IPS-18c (cell line): ENCODE results near the gene BMS1.
"Not testable (repeated sequence)": the region's sequence is repeated elsewhere in the genome, so short reads cannot be mapped to it uniquely, and the experiment has no call there.

Source experiments
- H3K4me3 ChIP-seq: 2 replicates; pipeline ENCODE4 v1.7.0; 2013; ENCODE audit warnings: low read depth, mild to moderate bottlenecking, low read length, moderate library complexity; ENCODE audit not compliant: insufficient read depth
- H3K9me3 ChIP-seq: one replicate; pipeline ENCODE4 v1.6.1; 2013; ENCODE audit warnings: mild to moderate bottlenecking, low read length, moderate library complexity; ENCODE audit not compliant: control insufficient read depth, insufficient read depth

The BMS1 gene

DNA sequence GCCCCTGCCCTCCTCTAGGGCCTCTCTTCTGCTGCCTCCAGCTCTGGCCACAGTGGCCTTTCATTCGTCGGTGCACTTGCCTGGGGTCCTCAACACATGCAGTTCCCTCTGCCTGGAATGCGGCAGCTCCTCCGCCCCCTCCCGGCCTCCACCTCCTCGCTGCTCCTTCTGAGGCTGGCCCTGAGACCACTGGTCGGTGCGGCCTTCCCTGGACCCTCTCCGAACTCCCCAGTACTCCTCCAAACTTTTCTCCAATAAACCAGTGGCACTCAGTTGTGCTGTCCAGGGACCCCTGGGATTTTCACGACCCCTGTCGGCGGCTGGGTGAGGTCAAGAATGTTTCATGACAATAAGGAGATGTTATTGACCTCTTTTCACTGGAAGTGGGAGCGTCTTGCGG is 53.5 kb downstream of the BMS1 start:
- Histone ChIP-seq H3K4me3 (no peak overlapping the region), H3K9me3 (no peaks in the 10 kb centered on the region)

DNA sequence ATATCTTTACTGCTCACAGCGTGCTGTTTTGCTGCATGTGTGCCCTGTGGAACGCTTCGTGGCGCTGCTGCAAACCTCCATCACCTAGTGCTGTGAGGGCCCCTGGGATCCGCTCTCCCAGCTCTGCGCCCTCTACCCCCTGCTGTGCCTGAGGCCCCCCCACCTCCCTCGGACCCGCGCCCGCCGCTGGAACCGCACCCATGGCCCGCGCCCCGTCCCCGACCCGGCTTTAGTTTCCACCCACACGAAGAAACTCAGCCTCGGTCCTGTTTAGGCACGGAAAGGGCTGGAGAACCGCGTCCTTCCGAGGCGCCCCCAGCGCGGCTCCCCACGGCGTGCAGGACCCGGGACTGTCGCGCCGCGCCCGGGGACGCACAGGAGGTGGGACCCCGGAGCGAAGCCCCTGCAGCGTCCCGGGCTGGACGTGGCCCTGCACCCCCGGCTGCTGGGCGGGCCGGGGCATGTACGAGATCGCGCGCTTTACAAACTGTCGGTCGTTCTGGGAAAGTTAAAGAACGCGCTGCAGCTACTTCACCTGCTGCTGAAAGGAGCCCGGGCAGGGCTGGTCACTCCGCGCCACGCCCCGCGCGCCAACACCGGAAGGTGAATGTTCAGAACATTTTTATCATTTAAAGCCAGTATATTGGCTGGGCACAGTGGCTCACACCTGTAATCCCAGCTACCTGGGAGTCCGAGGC is 54.3 kb downstream of the BMS1 start:
- no peaks in the 10 kb centered on the region for H3K9me3 ChIP-seq
- H3K4me3 ChIP-seq, result peak overlapping the region; percentile 34

DNA sequence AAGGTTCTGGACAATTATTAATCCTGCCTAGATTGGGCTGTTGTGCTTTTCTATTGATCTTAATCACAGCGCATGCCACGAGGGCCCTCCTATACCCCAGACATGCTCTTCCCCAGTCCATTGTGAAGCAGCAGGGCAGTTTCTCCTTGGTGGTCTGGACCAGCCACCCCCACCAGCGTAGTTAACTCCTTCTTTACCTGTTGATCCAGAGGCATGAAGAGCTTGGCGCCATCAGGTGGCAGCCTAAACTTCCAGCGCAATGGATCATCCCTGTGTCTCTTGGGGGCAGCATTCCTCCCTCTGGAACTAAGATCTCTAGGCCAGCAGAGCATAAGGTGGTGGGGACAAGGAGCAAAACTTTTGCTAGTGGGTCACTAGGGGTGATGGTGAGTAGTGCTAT is 62.2 kb downstream of the BMS1 start:
- H3K4me3 ChIP-seq, H3K9me3 ChIP-seq: not testable (repeated sequence)

DNA sequence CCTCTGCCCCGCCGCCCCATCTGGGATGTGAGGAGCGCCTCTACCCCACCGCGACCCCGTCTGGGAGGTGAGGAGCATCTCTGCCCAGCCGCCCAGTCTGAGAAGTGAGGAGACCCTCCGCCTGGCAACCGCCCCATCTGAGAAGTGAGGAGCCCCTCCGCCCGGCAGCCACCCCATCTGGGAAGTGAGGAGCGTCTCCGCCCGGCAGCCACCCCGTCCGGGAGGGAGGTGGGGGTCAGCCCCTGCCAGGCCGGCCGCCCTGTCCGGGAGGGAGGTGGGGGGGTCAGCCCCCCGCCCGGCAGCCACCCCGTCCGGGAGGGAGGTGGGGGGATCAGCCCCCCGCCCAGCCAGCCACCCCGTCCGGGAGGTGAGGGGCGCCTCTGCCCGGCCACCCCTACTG is 64.7 kb downstream of the BMS1 start:
- H3K4me3 ChIP-seq, H3K9me3 ChIP-seq: not testable (repeated sequence)

DNA sequence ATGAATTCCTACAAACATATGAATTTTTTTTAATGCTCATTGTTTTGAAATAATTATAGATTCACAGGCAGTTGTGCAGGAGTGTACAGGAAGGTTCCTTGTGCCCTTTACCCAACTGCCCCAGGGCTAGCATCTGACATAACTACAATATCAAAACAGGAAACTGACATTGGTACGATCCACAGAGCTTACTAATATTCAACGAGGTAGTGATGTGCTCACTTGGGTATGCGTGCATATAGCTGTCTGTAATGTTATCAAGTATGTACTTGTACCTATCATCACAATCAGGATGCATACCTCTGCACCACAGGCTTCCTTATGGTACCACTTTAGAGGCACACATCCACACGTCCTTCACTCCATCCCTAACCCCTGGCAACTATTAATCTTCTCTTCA is 68.3 kb downstream of the BMS1 start:
- H3K9me3 ChIP-seq, result no peaks in the 10 kb centered on the region

DNA sequence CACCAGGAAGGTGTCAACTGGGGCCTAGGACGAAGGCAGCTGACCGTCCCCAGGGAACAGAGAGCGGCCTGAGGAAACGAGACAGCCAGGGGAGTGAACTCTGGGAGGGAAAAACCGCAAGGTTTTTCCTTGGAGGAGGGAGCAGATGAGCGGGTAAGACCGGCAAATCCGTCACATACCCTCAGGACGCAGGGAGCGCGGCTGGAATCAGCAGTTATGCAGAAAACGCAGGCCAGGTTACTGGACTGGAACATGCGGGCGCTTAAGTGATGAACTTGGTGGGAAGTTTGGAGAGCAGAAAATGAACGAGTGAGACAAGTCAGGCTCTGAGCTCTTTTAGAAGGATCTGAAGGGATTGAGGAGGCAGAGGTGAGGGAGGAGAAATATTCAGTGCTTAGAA is 76.7 kb downstream of the BMS1 start:
- H3K9me3 ChIP-seq, result no peaks in the 10 kb centered on the region

More for the DNA sequence above, 68.3 kb downstream of the BMS1 start:
- H3K4me3 ChIP-seq, result no peak overlapping the region

DNA sequence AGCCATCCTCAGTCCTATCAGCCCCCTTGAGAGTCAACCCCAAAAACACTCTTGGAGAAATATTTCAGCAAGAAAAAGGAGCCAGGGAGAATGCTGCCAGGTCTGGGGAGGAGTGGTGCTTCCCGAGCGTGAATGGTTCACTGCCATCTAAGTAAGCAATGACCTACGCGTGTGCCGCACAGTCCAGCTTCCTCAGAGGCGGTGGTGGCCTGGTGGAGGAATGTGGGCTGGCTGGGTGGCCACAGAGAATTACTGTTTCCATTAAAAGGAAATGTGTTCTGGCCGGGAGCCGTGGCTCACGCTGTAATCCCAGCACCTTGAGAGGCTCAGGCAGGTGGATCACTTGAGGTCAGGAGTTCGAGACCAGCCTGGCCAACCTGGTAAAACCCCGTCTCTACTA is 77.4 kb downstream of the BMS1 start:
- H3K9me3 ChIP-seq, H3K4me3 ChIP-seq: not testable (repeated sequence)

More for the DNA sequence above, 76.7 kb downstream of the BMS1 start:
- no peak overlapping the region for H3K4me3 ChIP-seq

DNA sequence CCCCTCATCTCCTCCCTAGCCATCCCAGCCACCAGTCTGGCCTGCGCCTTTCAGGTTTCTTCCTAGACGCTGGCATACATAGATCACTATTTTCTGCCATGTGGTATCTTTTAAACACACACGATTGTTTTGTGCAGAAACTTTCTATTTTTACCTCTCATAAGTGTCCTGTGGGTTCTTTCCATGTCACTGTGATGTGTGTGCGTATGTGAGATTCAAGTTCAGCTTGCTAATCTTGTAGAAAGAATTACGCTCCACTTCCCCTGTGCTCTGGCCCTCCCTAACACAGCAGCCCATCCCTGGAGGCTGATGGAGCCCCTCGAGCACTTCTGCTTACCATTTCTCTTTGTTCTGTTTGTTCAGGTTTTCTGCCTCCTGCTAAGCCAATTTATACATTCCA is 80.2 kb downstream of the BMS1 start:
- not testable (repeated sequence) for H3K4me3 ChIP-seq, H3K9me3 ChIP-seq

DNA sequence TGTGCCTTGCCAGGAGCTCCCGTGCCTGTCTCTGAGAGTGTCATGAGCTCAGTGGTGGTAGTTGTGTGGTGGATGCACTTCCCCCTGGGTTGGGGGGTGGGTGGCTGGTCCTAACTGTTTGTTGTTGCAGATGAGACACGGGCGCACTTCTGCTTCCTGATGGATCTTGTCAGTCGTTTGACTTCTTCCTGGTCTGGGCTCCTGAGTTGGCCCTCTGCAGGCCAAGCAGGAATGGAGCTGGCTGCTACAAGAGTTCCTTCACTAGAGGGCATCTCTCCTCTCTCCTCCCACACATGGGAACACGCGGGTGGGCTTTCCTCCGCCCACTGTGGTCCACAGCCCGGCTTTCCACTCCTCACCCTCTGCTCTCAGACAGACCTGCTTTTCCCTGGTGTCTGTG is 82.0 kb downstream of the BMS1 start:
- H3K9me3 ChIP-seq, result peaks cover 2% of the 10 kb centered on the region
- no peak overlapping the region for H3K4me3 ChIP-seq

DNA sequence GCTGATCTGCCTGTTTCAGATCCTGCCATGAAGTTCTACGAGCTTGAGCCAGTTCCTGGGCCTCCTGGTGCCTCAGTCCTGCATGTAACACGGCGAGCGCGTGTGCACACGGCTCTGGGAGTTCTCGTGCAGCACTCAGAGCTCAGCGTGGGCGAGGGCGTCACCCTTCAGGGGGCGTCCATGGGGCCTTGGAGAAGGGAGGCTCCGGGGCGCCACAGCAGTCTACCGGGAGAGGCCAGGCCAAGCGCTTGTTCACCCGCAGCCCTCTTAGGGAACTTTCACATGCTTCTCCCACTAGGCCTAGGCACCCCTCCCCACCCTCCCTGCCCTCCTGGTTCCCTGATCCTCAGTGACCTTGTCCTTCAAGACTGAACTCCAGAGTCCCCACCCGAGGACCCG is 83.1 kb downstream of the BMS1 start:
- H3K9me3 ChIP-seq, result peaks cover 2% of the 10 kb centered on the region
- H3K4me3 ChIP-seq, result no peak overlapping the region

DNA sequence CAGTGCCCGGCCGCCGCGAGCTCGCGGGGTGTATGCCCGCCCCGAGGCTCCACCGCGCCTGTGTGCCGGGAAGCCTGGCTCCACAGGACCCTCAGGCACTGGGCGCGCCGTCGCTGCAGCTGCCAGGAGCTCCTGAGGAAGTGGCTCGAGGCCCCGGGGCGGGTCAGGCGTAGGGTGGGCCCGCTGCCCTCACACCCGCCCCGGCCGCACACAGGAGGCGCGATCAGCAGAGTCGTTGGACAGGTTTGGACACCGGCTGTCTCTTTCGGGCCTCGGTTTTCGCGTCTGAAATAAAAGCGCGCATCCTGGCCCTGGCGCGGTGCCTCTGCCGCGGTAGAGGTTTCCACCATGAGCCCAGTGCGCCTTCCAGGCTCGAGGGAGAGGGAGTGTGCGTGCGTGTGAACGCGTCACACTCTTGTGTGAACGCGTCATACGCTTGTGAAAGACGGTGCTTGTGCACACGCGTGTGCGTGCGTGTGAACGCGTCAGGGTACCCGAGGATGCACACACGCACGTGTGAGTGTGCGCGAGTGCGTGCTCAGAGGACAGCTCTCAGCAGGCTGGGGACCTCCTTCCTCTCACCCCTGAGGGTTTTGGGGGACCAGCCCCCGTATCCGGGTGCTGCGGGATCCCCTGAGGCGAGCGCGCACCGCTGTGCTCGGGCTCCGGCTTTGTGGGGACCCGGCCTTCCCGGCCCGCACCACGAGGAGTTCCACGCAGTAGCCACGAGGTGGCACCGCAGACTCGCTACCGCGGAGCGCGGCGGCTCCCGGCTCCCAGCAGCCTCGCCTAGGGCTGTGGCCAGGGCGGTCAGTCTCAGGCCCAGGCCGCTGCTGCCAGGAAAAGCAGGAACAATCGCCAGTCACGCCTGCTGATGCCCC is 83.8 kb downstream of the BMS1 start:
- Histone ChIP-seq H3K4me3 (peak overlapping the region; percentile 31; the same call in 1 of the 2 replicates), H3K9me3 (peaks cover 2% of the 10 kb centered on the region)

DNA sequence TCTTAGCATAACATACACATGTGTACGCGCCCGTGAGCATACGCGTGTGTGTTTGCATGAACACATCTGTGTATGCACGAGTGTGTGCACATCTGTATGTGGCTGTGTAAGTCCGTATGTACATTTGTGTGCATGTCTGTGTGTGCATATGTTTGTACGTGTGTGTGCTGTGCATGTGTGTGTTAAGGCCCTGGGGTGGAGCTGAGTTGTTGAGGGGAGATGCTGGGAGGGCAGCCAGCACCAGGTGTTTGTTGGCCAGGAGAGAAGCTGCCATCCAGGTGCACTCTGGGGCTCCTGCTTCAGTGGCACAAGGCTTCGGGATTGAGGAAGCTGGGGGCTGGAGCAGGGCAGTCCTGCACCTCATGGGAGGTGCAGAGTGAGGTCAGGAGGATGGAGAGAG is 85.0 kb downstream of the BMS1 start:
- Histone ChIP-seq H3K9me3 (peaks cover 2% of the 10 kb centered on the region), H3K4me3 (no peak overlapping the region)

DNA sequence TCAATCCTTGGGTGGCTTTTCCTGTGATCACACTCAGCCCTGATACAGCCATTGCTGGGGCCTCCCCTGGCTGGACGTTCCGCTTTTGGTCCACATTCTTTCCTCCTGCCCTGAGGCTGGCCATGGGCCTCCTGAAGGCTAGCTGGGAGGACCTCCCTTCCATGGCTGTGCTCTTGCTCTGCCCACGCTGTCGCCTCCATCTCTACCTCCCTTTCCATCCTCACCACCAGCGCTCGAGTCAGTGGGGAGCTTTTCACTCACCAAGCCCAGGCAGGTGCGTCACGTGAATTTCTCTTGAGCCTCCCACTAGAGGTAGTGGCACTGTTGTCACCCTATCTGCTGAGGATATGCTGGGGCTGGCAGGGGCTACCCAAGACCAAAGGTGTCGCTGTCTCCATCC is 85.9 kb downstream of the BMS1 start:
- H3K9me3 ChIP-seq, result peaks cover 2% of the 10 kb centered on the region
- no peak overlapping the region for H3K4me3 ChIP-seq

DNA sequence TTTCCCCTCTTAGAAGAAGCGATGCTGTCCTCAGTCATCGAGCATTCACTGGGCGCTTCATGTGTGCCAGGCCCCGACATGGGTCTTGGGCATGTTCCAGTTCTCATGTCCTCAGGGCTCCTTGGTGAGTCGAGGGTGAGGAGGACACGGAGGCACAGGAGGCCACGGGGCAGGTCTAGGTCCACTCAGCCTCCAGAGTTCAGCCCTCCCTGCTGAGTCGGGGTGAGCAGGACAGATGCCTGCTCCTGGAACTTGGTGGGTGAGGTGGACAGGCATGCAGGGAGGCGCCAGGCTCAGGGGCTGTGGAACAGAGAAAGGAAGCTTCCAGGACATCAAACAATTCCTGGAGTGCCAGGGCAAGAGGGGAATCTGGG is 87.4 kb downstream of the BMS1 start:
- peaks cover 2% of the 10 kb centered on the region for H3K9me3 ChIP-seq

DNA sequence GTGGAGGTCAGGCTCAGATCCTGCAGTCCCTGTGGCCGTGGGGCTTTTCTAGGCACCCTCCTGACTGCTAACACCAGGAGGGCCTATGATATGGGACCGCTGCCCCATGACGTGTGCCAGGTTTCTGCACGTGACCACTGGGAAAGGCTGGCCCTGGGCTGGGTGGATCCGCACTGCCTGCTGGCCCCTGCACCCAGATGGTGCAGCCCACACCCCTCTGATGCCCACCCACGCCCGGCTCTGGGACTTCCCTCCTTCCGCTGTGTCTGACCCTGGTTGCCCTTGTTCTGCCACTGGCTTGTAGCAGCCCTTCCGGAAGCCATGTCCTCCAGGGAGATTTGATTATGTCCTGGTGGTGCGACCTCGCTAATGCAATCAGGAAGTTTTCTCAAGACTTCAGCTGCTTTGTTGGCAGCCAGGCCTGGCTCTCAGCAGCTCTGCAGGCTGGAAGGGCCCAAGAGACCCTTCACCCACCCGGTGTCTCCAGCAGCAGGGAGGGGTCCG is 88.6 kb downstream of the BMS1 start:
- H3K4me3 ChIP-seq, H3K9me3 ChIP-seq: not testable (repeated sequence)

More for the DNA sequence above, 87.4 kb downstream of the BMS1 start:
- H3K4me3 ChIP-seq, result no peak overlapping the region

DNA sequence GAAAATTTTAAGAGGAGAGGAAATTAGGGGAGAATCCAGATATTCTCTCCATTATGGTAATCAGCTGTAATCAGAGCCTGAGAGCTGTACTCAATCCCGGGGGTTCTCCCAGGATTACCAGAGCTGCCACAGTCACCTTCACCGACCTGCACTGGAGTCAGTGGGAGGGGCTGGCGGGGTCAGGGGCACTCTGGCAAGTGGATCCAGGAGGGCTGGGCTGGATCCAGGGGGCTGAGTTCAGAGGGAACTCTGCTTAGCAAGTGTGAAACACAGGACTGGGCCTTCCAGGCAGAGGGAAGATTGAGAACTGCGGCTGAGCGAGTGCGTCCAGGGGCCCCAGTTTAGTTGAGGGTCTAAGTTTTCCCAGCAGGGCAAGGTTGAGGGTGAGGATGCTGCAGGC is 89.2 kb downstream of the BMS1 start:
- H3K4me3 ChIP-seq, result no peak overlapping the region
- no peaks in the 10 kb centered on the region for H3K9me3 ChIP-seq

DNA sequence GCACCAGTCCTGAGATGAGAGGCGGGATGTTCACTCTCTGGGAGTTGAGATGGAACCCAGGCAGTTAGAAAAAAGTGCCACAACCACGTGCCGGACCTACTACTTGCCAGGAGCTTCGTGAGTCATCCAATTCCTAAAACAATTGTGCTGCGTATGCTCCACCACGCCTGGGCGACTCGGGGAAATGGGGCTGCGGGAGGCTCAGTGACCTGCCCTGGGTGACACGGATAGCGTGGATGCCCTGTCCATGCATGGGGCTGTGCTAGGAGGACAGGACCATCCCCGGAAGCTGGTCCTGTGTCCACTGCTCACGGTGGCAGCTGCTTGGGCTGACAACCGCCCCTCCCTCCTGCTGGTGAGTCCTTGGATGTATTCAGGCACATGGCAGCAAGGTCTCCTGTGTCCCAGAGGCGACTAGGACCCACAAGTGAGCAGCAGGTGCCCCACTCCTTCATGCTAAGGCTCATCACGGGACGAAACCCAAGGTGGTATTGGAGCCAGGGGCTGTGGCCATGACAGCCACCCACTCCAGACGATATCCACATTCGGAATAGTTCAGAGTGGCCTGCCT is 90.4 kb downstream of the BMS1 start:
- no peak overlapping the region for H3K4me3 ChIP-seq
- H3K9me3 ChIP-seq, result no peaks in the 10 kb centered on the region
